H1 (cell line): Measurements from ENCODE around the gene DOCK1. TPM values are rescaled to one million over a fixed set of nuclear protein-coding genes. Genes with fewer than 3 reads are reported as not detected.

Experiments
- CHD7 ChIP-seq: fragments of 300-600 bp; sonication (generic); IDR thresholded peaks from 2 replicates; pipeline ENCODE4 v1.7.1; 2012; ENCODE audit warnings: low read length, moderate library complexity, mild to moderate bottlenecking, inconsistent platforms; ENCODE audit not compliant: insufficient replicate concordance
- CREB1 ChIP-seq: IDR thresholded peaks from 2 replicates; pipeline ENCODE4 v1.6.1; 2012; ENCODE audit warnings: inconsistent platforms
- PHF8 ChIP-seq: fragments of 200-600 bp; sonication (generic); conservative IDR thresholded peaks from 2 replicates; pipeline ENCODE4 v1.7.1; 2012; ENCODE audit warnings: low read depth, mild to moderate bottlenecking, inconsistent platforms, low read length, moderate library complexity
- POU5F1 ChIP-seq: IDR thresholded peaks from 2 replicates; pipeline ENCODE4 v1.6.1; 2011; ENCODE audit warnings: low read depth, mild to moderate bottlenecking, low read length, moderate library complexity
- SIX5 ChIP-seq: IDR thresholded peaks from 2 replicates; pipeline ENCODE4 v1.6.1; 2011; ENCODE audit warnings: mild to moderate bottlenecking, low read depth, low read length
- polyA plus RNA-seq, 7 experiments: library from polyadenylated mRNA; depleted of rRNA in 3 of 7; stranded (reverse) in 5 of 7; unstranded in 2 of 7; fragments of >200 nt in 5 of 7; fragments of 200-250 nt in 2 of 7; gene quantifications; 1 replicate in 5 of 7; 2 replicates in 1 of 7; 4 replicates in 1 of 7; pipeline versions ENCODE4 v1.2.1 to v1.2.3, GENCODE V29; 2011 to 2013; ENCODE audit warnings: missing spikeins in 2 of 7, mixed read lengths in 2 of 7
- total RNA-seq: library from RNA; stranded (reverse); fragmentation: NEBNext Ultra II Directional; extraction: Animal tissue kit (Norgen Biotek cat#: 25700); gene quantifications from 2 replicates; pipeline ENCODE4 v1.2.1, GENCODE V29; 2021

The DOCK1 gene
- total and polyA plus RNA-seq, 2 of the 8 experiments (the other 6 are each of a cell fraction or from before 2014, with no cell fraction given), result 11.6 to 53.0 TPM

GRCh38 chr10:127372361-127372760, 467.1 kb downstream of the DOCK1 start (continued):
- no peak for TF ChIP-seq CHD7
- no peak for TF ChIP-seq POU5F1
- no peak for TF ChIP-seq PHF8
- no peak for TF ChIP-seq SIX5
- no peak for TF ChIP-seq CREB1
